NCI-H82 treated with DMSO at 0.1 percent for 48 hours (cell line): ENCODE measurements around the gene RXRA.
"Not testable (repeated sequence)": the region's sequence is repeated elsewhere in the genome, so short reads cannot be mapped to it uniquely, and the experiment has no call there.

Experiments
- DNase-seq: peaks from one replicate; lab custom pipeline; 2025; ENCODE audit not compliant: unreplicated experiment; lab: John Stamatoyannopoulos, UW

RXRA gene

GRCh38 chr9:134293611-134294152 is 32.6 kb upstream of the RXRA start:
- no peak for DNase-seq

- no peak for DNase-seq
Measured at GRCh38 chr9:134294153-134295071, 31.8 kb upstream of the RXRA start.

GRCh38 chr9:134295101-134295745 is 31.0 kb upstream of the RXRA start:
- DNase-seq, result no peak

DNA sequence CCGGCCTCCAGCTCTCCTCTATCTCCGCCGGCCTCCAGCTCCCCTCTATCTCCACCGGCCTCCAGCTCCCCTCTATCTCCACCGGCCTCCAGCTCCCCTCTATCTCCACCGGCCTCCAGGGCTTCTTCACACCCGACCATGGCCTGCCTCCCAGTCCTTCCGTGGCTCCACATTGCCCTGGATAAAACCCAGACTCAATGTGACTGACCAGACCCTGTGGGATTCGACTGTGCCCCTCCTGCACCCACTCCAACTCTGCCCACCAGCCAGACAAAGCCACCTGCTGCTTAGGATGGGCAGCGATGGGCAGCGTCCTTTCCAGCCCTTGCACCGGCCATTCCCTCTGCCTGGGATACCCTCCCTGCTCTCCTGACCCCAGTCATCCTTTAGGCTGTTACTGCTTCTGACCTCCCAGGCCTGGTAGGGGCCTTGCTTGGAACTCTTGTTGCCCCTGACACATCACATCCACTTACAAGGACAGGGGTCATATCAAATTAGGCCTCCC is 30.5 kb upstream of the RXRA start:
- no peak for DNase-seq

- DNase-seq, result no peak
Measured at GRCh38 chr9:134296301-134297082, 29.8 kb upstream of the RXRA start.

GRCh38 chr9:134297083-134297410 is 29.2 kb upstream of the RXRA start:
- no peak for DNase-seq

DNA sequence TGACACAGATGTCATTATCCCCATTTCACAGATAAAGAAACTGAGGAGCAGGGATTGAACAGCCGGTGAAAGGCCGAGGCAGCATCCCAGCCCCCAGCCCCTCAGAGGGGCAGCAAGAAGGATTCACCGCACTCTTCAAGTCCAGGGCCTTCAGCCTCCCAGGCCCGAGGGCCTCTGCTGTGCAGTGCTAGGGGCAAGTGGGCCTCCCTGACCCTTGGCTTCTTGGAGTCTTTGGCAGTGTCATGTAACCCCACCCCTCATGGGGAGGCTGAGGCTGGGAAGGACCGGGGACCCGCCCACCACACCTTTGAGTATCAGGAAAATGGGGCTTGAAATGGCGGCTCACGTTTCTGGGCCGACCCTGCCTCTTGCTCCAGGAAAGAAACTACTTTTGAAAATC is 28.7 kb upstream of the RXRA start:
- no peak for DNase-seq

DNA sequence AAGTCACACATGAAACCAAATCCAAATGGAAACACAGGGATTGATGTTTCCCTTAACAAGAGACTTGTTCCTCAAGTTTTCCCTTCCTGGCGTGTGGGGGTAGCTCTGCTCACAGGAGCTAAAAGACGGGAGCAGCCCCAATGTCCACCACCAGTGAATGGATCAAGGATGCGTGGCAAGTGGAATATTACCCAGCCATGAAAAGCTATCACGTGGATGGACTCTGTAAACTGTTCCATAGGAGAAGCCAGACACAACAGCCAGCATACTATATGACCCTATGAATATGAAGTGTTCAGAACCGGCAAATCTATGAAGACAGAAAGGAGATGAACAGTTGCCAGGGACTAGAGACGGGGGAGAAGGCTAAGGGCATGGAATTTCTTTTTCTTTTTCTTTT is 28.3 kb upstream of the RXRA start:
- no peak for DNase-seq

- no peak for DNase-seq
Measured at GRCh38 chr9:134299068-134299467, 27.2 kb upstream of the RXRA start.

GRCh38 chr9:134299883-134300282 is 26.4 kb upstream of the RXRA start:
- DNase-seq, result no peak

DNA sequence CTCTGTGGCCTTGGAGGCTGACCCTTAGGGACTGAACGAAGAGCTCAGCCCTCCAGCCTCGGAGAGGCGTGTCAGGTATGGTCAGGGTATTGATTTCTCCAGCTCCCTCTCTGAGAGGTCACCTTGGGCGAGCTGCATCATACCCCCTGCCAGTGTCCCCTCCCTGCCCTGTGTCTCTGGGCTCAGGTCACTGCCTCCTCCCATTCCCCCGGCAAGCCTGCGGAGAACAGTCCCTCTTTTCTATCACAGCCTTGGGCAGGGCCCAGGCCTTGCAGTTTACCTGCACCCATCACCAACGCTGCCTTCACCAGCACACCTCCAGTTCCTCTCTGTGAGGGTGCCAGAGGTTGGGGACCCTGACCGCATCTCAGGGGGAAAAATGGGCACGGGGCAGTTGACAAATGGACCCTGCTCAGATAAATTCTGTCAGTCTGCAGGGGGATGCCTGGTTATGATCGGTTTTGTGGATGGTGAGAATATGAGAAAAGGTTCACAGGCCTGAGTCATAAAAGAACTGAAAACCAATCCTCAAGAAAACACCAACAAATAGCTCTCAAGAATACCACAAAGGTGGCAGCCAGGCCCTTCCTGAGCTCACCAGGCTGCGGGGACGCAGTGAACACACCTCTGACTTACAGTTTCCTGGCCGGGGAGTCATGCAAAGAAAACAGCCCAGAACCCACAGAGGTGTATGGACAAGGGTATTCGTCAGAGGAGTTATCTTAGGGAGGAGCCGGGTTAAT is 24.7 kb upstream of the RXRA start:
- DNase-seq, result no peak

DNA sequence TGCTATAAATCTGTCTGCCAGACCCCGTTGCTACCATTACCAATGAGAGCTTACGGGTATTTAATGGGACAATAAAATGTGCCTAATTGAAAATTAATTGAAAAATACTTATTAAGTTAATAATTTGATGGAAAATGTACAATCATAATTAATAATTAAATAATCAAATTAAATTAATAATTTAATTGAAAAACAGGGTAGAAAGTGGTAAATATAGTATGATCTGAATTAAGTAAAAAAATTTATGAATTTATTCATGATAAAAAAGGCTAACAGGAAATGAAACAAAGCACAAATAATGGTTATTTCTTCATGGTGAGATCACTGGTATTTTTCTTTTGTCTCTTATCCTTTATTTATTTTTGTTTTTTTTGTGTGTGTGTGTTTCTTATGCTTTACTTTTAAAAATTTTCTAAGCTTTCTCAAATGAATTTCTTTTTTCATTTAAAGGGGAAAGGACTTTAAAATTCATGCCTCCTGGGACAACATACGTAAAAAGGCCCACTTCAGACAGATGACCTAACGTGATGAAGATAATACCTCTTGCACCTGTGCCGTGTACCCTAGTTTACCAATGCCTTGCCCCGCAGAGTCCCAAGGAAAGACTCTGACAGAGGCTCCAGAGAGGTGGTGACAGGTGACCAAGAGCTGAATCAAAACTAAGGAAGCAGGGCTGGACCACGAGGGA is 24.0 kb upstream of the RXRA start:
- no peak for DNase-seq

DNA sequence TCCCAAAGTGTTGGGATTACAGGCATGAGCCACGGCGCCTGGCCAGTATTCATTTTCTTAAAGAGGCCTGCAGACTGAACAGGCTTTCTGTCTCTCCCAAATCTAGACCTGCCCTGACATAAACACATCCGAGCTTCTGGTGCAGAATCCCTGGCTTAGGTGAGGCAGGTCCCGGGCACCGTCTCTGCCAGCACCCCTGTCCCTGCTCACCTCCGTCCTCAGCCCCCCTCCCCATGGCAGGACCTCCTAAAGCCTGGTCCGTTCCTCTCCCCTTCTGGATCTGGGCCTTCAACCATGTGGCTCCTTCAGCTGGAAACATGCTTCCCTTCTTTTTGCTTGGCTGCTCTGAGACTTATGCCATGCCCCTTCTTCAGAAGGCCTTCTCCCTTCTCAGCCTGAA is 22.7 kb upstream of the RXRA start:
- no peak for DNase-seq

DNA sequence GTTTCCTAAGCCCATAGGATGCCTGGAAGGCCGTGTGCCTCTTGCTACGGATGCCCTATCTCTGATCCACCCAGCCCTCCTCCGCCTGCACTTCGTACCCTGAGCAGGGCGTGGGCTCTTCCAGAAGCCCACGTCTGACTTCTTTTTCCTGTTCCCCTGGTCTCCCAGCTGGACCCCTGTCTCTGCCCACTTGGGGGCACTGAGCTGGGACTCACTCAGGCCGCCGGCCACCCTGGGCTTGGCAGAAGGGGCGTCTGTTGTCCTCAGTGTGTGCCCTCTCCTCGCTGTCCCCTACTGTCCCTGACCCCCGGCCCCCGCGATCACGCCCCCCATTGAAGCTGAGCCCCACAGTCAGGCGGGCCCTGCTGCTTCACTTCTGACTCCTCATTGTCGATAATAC is 22.0 kb upstream of the RXRA start:
- no peak for DNase-seq

DNA sequence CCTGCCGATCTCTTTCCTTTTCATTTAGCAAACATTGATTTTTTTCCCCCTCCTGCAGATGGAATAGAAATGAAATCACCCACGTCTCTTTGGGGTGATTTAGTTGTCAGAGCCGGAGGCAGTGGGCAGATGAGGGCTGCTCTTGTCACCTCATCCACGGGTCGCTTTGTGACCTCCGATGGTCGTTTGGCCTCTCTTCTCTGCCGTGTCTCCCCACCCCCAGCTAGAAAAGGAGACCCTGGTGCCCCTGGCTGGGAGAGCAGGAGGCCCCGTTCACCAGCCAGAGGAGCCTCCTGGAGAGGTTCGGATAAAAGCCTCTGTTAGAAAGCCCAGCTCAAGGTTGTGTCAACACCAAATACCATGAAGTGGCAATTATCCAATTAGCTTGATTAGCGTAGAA is 21.6 kb upstream of the RXRA start:
- peak; percentile 79 for DNase-seq

DNA sequence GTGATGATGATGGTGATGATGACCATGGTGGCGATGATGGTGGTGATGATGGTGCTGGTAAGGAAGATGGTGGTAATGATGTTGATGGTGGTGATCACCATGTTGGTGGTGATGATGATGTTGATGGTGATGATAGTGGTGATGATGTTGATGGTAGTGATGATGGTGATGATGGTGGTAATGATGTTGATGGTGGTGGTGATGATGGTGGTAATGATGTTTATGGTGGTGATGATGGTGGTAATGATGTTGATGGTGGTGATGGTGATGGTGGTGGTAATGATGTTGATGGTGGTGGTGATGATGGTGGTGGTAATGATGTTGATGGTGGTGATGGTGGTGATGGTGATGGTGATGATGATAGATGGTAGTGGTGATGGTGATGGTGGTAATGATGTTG is 20.7 kb upstream of the RXRA start:
- no peak for DNase-seq

- DNase-seq, result not testable (repeated sequence)
Measured at GRCh38 chr9:134306042-134306441, 20.2 kb upstream of the RXRA start.

GRCh38 chr9:134306636-134307600 is 19.3 kb upstream of the RXRA start:
- no peak for DNase-seq
